Renal cortical epithelial cell (primary cell): ENCODE measurements around the gene ICE2. TPM values are rescaled to one million over a fixed set of nuclear protein-coding genes. Genes with fewer than 3 reads are reported as not detected.

Experiments
- DNase-seq: peaks from one replicate; pipeline ENCODE4 v3.0.0-alpha.2; 2011; ENCODE audit warnings: low read depth
- total RNA-seq: library from RNA; depleted of rRNA; stranded (reverse); fragments of >200 nt; gene quantifications from 2 replicates; pipeline ENCODE4 v1.2.3, GENCODE V29; 2014

The ICE2 gene
- total RNA-seq, 1 donor from 2014 or later, result 52.8 TPM

DNA sequence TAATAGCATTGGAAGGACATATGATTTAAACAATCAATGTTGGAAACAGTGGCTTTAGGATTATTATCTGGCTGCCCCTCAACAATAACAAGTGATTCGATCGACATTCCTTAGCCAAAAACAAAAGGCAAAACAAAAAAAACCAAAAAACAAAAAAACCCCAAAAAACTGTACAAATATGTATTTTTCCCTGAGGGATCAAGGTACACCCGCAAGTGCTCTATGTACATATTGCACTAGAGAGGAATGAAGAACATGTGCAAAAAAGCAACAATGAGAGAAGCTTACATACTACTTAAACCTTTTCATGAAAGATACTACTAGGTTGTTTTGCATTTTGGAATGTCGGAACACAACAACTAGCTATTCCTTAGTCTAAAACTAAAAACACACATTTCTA lies 14.2 kb upstream of the ICE2 start:
- no peak for DNase-seq

GRCh38 chr15:60486742-60487141 lies 7.8 kb upstream of the ICE2 start:
- no peak for DNase-seq

GRCh38 chr15:60485365-60486055 lies 6.6 kb upstream of the ICE2 start:
- no peak for DNase-seq

DNA sequence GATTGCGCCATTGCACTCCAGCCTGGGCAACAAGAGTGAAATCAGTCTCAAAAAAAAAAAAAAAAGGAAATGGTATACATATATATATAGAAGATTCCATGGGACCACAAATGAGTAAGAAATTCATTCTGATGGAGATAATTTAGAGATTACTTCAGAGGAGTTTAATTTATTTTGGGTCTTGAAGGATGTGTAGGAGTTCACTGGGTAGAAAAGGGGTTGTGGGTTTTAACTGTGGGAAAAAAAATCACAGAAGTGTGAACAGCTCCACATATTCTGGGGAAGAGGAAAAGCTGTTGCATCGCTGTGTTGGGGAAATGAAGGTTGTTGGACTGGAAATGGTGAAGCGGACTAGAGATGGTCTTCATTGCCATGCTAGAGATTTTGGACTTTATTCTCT lies 4.1 kb upstream of the ICE2 start:
- DNase-seq, result no peak

DNA sequence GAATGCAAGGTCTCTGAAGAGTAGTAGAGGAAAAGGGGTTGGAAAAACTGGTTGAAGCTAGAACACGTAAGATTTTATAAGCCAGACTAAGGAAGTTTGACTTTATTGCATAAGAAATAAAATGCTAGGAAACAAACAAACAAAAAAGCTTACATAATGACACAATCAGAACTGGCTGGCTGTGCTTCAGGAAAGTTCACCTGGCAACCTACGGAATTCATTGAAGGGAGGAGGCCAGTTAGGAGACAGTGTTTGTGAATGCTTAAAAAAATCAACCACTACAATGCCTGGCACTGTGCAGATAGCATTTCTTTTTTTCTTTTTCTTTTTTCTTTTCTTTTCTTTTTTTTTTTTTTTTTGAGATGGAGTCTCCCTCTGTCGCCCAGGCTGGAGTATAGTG lies 1.9 kb upstream of the ICE2 start:
- DNase-seq, result peak; percentile 4

DNA sequence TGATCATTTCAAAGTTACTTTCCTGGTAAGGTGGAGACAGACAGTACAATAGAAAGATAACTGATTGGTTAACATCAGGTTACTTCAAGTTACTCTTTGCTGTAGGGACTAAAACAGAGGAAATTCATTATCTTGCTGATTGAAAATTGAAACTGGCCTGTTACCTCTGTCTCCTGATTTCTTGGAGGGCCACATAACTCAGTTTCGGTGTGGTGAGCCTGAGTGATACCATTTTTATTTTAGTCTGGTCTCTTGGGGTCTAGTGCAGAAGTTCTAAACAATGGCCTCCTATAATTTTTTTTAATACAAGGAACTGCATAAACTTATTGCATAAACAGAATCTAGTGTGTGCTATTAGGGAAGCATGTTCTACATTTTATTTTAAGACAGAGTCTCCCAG lies 1.2 kb upstream of the ICE2 start:
- no peak for DNase-seq

DNA sequence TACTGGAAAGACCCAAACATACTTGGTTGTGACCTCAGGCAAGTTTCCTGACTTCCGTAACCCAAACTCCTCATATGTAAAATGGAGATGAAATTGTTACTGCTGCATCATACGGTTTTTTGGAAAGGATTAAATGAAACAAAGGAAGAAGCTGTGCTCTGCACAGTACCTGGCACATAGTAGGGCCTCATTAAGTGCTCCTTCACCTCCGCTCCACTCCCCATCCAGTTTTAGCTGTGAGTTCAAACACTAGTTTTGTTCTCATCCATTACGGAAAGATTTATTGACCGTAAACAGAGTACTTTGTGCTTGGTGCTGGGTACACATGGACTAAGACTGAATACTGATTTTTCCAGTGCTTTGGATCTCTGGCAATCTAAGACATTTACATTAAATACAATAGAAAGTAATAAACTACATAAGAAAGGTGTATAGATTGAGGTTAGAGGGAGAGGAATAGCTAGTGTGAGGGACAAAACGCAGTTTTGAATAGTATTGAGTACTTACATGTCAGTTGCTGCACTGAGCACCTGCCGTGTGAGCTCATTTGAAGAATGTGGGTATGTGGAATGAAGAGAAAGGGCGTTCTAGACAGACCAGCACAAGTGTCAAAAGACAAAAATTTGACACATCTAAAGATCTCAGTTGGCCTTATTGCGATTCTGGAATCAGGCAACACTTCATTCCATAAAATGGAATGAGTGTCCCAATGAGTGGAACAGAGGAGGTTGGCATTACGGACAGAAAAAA lies 594 bp upstream of the ICE2 start:
- DNase-seq, result peak; percentile 13

- peak; percentile 40 for DNase-seq
These were observed 901 bp downstream of the ICE2 start for GRCh38 chr15:60477916-60478565.

- peak; percentile 6 for DNase-seq
These were observed 1.8 kb downstream of the ICE2 start for GRCh38 chr15:60477164-60477563.

DNA sequence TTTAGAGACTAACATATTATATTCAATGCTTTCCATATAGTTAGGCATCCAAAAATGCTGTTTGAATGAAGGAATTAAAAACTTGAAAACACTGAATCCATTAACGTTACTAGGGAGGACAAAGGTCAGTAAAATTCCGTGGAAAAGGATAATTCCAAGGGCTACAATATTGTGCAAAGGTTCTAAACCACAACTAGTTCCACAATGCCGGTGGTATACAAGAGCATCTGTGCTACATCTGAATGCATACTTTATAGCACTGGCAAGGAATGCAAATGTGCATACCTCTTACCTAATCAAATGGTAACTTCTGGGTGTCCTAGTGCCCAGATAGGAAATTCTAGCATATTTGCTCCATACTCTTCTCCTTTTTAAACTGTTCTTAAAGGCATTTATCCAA lies 2.2 kb downstream of the ICE2 start:
- peak; percentile 66 for DNase-seq

- no peak for DNase-seq
These were observed 5.8 kb downstream of the ICE2 start for GRCh38 chr15:60473135-60473534.

GRCh38 chr15:60471314-60471713 lies 7.6 kb downstream of the ICE2 start:
- DNase-seq, result peak; percentile 47

DNA sequence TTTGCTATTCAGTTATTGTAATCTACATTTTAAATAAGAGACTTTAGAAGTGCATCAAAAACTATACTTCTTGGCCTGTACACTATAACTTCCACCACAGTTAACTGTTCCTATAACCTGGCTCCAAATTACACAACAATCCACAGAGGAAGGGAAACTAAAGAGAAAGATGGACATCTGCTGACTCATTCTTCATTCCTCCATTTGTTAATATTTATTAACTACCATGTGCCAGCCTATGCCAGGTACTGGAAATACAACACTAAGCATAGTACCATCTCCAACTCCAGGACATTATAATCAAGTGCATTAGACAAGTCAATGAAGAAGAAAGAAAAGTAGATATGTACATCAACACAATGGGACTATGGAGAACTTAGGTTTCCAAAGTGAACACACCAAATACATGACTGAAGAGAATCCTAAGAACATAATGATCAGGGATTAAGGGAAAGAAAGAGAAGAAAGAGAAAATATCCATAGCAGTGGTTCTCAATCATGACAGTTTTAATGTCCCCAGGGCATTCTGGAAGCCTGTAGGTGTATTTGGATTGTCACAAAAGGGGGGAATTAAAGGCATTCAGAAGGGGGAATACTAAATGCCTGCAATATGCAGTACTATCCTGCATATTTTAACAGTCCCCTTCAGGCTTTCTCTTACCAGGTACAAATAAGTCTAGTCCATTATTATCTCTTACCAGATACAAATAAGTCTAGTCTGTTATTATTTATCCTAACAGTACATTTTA lies 8.9 kb downstream of the ICE2 start:
- peak; percentile 89 for DNase-seq

DNA sequence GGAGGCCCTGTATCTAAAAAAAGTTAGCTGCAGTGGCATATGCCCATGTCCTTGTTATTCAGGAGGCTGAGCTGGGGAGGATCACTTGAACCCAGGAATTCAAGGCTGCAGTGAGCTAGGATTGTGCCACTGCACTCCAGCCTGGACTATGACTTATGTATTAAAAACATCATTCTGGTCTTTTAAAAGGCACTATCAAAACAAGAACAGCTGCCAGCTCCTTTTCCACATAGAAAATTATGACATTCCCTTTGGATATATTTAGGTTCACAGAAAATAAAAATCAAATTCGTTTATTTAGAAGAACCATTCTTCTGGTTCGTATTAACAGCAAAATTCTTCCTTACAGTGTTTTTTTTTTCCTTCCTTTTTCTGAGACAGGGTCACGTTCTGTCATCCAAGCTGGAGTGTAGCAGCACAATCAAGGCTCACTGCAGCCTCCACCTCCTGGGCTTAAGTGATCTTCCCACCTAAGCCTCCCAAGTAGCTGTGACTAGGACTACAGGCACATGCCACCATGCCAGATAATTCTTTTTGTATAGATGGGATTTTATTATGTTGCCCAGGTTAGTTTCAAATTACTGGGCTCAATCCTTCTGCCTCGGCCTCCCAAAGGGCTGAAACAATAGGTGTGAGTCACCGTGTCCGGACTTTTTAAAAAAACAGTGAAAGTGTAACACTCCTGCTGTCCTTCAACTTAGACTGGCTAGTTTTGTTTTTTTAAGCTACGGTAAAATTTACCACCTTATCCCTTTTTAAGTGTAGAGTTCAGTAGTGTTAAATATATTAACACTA lies 13.9 kb downstream of the ICE2 start:
- DNase-seq, result peak; percentile 42

DNA sequence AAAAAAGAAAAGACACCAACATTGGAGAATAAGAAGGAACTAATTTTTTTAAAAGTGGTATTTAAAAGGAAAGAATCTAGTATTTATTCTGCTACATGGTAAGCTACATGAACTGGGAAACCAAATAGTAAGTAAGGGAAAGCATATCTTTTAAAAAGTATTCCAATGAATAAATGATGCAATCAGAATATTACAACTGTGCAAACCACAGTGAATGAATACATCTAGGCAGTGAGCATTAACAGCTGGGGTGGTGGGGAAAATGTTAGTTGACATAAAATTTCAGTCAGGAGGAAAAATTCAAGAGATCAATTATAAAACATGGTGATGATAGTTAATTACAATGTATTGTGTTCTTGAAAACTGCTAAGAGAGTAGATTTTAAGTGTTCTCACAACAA lies 16.9 kb downstream of the ICE2 start:
- DNase-seq, result no peak

DNA sequence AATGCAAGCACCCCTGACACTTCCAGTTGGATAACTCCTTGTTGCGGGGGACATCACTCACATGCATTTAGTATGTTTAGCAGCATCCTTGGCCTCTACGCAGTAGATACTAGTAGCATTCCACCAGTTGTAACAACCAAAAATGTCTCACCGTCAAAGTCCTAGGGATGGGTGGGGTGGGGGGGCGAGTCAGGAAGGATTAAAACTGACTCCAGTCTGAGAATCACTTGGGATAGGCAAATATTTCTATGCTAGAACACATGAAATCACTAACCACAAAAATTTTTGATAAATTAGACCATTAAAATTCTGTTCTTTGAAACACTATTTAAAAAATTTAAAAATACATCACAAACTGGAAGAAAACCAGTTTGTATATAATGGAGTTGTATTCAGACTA lies 18.0 kb downstream of the ICE2 start:
- DNase-seq, result no peak

GRCh38 chr15:60458721-60459120 lies 20.2 kb downstream of the ICE2 start:
- DNase-seq, result no peak

GRCh38 chr15:60457985-60458384 lies 21.0 kb downstream of the ICE2 start:
- DNase-seq, result no peak

GRCh38 chr15:60454824-60455223 lies 24.1 kb downstream of the ICE2 start:
- no peak for DNase-seq

DNA sequence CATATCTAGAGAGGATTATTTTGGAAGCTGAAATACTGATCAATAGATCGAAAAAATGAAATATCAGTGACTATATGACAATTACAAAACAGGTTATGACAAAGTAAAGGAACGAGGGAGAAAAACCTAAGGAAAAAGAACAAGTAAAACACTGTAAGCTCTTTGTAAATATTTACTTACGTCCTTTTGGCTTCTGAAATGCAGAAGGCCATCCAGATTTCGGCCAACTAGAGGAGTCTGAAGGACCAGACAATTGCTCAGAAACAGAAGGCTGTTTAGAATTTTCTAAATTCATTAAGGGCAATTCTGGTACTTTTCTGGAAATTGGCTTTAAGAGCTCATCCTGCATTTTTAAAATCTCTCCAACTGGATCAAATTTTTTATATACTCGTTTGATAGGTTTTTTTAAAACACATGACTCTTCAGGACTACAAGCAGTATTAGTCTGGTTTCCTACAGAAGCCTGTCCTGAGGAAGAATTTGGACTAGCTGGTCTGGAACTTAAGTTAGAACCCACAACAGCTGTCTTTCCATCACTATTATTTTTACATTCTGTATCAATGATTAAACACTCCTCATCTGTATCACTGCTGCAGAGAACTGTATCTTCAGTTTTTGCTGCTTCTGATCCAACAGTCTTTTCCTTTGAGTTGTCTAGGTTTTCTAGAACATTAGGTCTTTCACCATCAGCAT lies 30.1 kb downstream of the ICE2 start:
- no peak for DNase-seq
